Effector CD4-positive, alpha-beta T cell (primary cell): Measurements from ENCODE around the gene BTNL9.
"Not testable (repeated sequence)": the region's sequence is repeated elsewhere in the genome, so short reads cannot be mapped to it uniquely, and the experiment has no call there.

Experiments
- DNase-seq: peaks from one replicate; pipeline ENCODE4 v3.0.0-alpha.2; 2020

Gene BTNL9

DNA sequence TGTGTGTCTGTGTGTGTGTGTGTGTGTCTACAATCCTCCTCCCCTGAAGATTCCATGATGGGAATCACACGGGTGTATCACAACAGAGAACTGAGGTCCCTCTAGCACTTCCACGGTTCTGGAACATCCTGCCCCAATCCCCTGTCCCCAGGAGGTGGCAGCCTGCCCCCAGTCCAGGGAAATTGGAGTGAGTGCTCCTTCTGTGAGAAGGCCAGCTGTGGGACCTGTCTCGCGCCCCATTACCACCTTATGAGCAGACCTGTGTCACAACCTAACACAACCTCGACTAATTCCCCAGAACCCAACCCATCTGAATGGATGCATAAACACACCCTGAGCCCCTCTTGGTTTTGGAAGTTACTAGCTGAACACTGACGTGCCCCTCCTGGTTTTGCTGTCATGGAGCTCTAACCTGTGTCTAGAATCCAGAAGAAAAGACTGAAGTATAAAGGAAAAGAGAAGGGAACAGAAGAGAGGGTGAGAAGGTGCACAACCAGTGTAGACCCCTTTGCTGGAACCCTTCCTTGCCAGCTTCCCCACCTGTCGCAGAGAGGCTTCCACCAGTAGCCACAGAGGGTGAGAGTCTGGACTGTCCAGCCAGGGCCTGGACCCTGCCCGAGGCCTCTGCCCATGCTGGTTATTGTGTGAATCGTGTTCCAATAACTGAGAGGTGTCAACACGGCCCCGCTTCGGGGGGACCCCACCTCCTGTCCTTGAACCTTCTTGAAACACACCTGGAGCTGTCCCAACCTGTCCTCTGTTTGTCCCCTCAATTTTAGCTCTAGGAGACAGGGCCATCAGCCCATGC lies 3.4 kb downstream of the BTNL9 start:
- no peak for DNase-seq

DNA sequence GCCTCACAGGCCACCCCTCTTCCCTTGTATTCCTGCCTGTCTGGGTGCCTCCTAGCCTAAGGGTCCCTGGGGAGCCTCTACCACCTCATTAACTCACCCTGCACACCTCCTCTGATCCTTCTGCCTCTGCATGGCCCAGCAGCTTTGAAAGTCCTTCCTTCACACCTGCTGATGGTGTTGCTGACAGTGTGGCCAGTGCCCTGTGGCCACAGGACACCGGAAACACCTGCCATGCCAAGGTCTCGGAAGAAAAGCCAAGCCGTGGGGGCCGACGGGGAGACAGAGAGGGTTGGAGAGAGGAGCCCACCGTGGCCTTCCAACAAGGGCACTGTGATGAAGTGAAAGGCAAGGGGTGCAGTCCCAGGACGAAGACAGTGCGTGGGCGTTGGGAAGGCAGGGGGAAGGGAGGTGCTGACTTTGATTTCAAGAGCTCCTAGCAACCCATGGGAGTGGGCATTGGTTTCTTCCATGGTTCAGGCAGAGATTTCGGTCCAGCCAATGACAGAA lies 4.1 kb downstream of the BTNL9 start:
- DNase-seq, result no peak

GRCh38 chr5:181044662-181045305 lies 4.7 kb downstream of the BTNL9 start:
- no peak for DNase-seq

DNA sequence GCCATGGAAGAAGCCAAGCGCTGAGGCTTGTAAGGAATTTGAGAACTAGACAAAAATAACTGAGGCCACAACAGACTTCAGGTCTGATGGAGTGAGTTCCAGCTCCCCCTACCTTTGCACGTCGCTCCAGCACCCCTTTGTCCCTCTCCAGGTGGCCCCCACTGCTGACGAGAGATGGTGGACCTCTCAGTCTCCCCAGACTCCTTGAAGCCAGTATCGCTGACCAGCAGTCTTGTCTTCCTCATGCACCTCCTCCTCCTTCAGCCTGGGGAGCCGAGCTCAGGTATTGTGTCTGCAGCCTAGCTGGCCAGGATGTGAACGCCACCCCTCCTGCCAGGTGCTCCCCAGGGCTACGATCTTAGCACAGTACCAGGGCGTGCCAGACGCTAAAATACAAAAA lies 5.2 kb downstream of the BTNL9 start:
- DNase-seq, result no peak

- DNase-seq, result not testable (repeated sequence)
Observed at GRCh38 chr5:181045857-181046256, 5.8 kb downstream of the BTNL9 start.

DNA sequence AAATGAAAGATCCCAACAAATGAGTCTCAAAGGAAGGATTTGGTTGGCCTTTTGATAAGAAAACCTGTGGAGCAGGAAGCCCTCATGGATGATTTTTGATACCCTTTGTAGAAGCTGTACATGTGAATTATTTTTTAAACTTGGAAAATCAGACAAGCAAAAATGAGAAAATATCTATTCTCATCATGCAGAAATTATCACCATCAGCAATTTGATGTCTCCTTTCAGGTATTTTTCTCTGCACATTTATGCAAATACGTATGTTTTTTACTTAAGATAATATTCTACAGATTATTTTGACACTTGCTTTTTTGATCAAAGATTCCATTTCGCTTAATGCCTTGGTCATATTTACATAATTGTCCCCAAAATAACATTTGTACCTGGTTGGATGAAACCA lies 7.2 kb downstream of the BTNL9 start:
- DNase-seq, result no peak

GRCh38 chr5:181047921-181048320 lies 7.9 kb downstream of the BTNL9 start:
- no peak for DNase-seq

DNA sequence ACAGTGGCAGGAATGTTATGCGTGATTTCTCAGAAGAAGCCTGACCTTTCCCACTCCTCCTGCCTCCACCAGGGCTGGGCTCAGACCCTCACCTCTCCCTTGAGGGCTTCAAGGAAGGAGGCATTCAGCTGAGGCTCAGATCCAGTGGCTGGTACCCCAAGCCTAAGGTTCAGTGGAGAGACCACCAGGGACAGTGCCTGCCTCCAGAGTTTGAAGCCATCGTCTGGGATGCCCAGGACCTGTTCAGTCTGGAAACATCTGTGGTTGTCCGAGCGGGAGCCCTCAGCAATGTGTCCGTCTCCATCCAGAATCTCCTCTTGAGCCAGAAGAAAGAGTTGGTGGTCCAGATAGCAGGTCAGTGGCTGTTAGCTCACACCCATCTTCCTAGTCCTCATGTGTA lies 9.9 kb downstream of the BTNL9 start:
- no peak for DNase-seq

DNA sequence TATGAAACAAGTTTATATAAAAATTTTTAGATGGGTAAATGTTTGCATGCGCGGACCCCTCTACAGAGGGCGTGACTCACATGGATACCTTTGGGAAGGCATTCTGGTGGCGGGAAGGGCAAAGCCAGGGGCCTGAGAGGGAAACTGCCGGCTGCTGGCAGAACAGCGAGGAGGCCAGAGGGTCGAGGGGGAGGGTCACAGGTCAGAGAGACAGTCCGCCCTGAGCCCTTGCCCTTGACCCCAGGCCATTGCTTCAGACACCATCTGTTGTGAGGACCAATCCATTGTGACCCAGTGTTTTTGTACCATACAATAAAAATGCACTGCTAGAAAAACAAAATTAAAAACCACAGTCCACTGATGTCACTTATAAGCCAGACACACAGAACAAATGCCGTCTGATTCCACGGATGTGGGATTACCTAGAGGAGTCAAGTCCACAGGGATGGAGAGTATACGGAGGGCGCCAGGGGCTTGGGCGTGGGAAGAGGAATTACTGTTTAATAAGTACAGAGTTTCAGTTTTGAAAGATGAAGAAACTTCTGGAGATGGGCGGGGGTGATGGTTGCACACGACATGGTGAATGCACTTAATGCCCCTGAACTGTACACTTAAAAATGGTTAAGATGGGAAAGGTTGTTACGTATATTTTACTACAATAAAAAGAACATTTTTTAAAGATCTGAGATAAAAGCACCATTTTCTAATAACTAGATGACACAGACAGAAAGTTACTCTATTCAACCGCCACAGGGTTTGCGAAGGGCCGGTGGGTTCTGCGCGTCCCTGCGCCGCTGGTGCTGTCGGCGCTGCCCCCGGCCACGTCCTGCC lies 12.0 kb downstream of the BTNL9 start:
- no peak for DNase-seq

DNA sequence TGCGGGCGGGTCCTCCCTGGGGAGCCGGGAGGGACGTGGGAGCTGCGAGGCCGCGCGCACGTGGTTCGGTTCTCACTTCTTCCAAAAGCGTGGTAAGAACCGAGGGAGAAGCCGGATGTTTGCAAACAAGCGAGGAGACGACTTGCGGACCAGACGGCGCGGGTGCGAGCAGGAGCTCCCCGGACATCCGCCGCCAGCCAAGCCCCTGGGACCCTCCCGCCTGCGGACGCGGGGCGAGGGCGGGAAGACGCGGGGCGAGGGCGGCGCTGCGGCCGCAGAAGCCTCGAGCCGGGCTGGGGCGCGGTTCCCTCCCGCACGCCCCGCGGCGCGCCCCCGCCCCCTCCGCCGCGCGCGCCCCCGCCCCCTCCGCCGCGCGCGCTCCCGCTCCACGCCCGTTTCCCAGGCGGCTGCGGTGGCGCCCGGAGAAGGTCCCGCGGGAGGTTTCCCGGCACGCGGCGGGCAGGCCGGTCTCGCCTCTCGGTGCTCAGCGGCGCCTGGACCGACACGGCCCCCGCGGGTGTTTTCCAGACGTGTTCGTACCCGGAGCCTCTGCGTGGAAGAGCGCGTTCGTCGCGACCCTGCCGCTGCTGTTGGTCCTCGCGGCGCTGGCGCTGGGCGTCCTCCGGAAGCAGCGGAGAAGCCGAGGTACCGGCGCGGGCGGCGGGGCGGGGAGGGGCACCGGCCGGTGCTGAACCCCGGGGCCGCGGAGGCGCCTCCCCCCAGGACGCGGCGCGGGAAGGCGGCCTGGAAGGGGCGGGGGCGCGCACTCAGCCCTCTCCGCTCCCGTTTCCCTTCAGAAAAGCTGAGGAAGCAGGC lies 12.8 kb downstream of the BTNL9 start:
- DNase-seq, result no peak

GRCh38 chr5:181053488-181054121 lies 13.5 kb downstream of the BTNL9 start:
- no peak for DNase-seq

DNA sequence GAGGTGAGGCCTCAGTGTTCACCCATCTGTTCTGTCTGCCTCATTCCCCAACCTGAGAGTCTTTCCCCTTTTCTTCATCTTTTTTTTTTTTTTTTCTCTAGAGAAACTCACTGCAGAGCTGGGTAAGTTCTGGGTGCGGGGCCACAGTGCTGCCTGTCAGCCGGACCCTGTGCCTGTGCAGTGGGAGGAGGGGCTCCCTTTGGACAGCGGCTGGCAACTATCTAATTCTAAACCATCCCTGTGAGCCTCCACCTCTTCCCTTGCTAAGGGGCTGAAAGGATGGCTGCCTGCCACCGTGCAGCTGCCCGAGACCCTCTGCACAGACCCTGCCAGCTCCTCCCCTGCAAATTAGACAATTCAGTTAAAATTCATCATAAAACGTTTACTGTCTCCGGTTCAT lies 14.1 kb downstream of the BTNL9 start:
- no peak for DNase-seq

- no peak for DNase-seq
Observed at GRCh38 chr5:181054871-181055459, 14.9 kb downstream of the BTNL9 start.

DNA sequence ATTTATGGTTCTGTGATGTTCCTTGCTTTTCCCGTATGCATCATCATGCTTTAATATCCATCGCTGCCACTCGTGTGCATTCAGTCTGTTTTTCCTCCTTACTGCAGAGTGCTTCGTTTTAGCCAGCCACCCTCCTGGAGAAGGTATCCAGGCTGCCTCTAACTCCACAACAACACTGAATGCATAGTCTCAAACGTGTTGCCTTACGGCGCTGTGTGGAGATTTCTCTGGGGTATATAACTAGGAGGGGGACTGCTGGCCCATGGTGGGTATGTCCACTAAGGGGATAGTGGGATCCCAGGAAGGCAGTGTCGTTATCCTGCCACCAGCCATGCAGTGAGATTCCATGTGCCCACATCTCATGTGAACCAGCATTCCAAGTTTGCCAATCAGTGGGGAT lies 16.4 kb downstream of the BTNL9 start:
- DNase-seq, result no peak

DNA sequence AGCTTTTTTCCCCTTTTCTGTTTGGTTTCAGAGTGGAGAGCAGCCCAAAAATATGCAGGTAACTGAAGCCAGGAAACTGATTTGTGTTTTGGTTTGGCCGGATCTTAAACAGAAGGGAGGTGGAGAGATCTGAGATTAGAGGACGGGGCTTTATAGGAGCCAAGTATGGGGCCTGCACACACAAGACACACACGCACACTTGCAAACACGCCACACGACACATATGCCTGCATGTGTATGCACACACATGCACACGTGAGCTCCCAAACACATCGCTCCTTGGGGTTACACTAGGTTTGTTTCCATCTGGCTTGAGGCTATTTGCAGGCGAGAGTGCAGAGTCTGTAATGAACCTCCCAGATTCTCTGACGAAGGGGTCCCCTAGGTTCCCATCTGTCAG lies 18.3 kb downstream of the BTNL9 start:
- no peak for DNase-seq

GRCh38 chr5:181058786-181059296 lies 18.8 kb downstream of the BTNL9 start:
- DNase-seq, result no peak

GRCh38 chr5:181059297-181060230 lies 19.5 kb downstream of the BTNL9 start:
- no peak for DNase-seq

- DNase-seq, result no peak
Observed at GRCh38 chr5:181060231-181060590, 20.1 kb downstream of the BTNL9 start.

- DNase-seq, result no peak
Observed at GRCh38 chr5:181060924-181061323, 20.9 kb downstream of the BTNL9 start.

- DNase-seq, result no peak
Observed at GRCh38 chr5:181061645-181062044, 21.6 kb downstream of the BTNL9 start.
